Stimulated activated CD8-positive, alpha-beta memory T cell treated with anti-CD3 and anti-CD28 coated beads, Interleukin-7, amount 100 ng/mL, for 4 hours (primary cell): ENCODE data around the gene RAD51AP1.
"Not testable (repeated sequence)": the region's sequence is repeated elsewhere in the genome, so short reads cannot be mapped to it uniquely, and the experiment has no call there.

Source experiments
- DNase-seq, 2 donors: peaks; one replicate each; pipeline ENCODE4 v3.0.0-alpha.2; 2020; ENCODE audit warnings: low read depth in 2 of 2

The RAD51AP1 gene, protein sequence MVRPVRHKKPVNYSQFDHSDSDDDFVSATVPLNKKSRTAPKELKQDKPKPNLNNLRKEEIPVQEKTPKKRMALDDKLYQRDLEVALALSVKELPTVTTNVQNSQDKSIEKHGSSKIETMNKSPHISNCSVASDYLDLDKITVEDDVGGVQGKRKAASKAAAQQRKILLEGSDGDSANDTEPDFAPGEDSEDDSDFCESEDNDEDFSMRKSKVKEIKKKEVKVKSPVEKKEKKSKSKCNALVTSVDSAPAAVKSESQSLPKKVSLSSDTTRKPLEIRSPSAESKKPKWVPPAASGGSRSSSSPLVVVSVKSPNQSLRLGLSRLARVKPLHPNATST

DNA sequence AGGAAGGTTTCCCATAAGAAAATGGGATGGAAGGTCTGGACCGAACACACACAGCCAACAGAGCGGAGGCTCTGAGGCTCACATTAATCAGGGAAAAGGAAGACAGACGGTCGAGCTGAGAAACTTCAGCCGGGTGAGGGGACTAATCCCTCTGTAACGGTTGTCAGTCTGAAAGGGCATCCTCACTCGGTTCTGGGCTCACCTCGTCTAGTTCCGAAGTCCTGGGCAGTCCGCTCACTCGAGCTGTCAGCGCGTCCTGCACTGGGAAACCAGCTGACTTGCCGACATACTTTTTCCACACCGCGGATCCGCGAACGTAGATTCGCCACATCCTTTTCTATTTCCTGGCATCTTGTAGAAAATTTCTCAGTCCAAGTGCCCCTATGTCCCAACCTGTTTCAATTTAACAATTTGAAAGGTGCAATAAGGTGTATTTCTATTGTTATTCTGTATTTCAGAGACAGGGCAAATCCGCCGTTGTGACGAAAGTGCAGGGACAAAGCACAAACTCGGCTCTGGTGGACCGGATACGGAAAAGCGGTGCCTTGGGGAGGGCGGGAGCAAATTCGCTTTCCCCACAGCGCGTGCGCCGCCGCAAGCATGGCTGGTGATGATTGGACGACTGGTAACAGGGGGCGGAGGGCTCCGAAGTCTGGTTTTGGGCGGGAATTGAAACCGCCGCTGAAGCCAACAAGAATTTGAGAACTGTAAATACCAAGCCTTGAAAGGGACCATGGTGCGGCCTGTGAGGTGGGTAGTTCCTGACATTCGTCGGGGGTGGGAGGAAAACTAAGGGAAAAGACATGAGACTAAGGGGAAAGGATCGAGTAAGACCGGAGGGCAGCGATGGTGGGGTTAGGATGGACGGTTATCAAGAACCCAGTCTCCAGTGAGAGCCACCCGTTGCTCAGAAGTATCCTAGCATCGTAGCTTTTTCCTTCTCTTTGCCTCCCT, at the start of gene RAD51AP1:
Gene RAD51AP1, plus strand, starts transcription at position 684 of the 954 bp plus-strand sequence. Its CDS starts 50 bp downstream, at position 734.
- peak; percentile 92 to 94 for DNase-seq

DNA sequence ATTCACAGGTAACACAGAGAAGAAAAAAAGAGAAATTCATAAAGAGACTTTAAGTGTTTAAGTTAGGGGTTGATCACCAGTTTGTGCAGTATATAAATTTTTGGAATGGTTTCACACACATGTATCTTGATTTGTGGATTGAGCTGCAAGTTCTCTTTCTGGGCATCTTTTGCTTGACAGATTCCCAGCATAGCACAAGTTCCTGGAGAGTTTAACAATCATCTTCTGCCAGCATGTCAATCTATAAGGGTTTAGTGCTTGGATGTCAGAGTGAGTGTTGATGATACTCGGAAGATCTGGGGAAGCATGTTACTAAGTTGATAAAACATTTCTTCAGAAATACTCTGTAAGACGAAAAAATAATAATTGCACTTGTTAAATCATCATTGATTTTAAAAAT, 49.1 kb upstream of the RAD51AP1 start:
- DNase-seq: no peak

DNA sequence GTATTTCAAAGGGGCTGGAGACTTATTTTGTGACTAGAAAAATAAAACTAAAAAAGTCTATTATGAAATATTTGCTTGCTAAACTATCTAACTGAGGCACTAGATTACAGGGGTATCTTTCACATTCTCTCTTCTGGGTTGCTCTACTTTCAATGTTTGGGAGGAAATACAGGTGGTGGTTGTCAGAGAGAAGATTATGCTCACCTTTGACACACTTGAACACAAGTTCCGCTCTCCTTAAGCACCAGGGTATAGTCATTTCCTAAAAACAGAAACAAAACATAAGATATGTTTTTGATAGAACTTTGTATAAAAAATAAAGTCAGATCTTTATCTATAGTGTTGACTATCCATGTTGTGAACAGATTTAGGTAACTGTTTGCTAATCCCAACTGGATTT, 47.7 kb upstream of the RAD51AP1 start:
- no peak for DNase-seq

DNA sequence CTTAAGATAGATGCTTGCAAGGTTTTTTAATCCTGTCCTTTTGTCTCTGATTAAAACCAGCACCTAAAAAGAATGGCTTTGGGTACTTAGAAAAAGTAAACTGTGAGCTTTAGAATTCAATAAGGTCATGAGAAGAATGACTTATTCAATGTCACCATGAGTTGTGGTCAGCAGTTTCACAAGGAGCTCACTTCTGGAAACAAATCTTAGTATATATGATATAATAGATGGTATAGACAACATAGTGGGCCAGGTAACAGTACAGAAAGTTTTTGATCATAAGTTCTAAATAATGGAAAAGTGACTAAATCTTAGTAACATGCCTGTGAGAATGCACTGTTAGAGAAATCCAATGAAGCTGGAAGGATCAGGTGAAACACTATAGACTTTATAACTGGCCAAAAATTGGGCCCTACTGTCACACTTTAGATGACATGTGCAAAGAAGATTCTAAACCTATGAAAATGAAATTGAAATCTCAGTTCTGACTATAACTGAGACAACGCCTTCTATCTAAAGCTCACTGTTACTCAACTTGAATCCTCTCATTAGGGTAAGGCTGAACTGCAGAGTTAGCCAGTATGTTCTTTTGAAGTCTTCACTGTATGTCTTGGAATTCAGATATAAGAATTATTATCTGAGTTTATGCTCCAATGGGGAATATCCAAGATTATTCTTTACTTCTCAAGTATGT, 42.4 kb upstream of the RAD51AP1 start:
- no peak for DNase-seq

DNA sequence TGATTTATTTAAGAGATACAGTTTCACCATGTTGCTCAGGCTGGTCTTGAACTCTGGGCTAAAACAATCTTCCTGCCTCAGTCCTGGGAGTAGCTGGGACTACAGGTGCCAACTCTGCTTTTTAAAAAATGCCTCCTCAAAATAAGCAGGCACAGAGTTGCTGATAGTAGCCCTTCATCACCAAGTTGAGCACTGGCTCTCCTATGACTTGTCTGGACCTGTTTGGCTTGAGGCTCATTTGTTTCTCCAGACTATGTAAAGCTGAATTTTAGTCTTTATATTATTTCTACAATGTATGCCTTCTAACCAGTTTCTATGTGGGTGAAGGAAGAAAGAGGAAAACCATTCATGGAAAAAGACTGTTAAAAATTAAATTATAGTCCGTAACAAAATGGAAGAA, 39.5 kb upstream of the RAD51AP1 start:
- no peak for DNase-seq

DNA sequence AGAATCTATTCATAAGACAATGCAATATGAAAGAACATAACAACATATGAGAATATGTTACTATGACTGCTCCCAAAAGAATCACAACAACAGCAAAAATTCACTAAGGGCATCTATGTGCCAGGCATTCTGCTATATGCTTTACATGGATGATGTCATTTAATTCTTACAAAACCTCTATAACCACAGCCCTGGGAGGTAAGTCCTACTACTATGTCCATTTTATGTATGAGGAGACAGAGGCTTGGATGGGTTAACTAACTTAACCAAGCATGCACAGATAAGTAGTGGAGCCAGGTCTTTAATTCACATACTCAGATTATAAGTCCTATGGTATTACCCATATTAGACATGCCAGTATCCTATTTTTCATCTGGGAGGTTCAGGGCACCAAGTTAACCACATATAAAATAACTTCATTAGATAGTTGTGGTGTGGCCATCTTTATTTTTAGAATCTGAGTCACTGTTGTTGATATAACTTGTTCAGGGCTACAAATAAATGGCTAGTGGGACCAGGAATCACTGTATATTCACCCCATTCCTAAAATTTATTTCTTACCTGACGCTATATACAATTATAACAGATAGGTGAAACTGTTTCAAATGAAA, 33.2 kb upstream of the RAD51AP1 start:
- no peak for DNase-seq

DNA sequence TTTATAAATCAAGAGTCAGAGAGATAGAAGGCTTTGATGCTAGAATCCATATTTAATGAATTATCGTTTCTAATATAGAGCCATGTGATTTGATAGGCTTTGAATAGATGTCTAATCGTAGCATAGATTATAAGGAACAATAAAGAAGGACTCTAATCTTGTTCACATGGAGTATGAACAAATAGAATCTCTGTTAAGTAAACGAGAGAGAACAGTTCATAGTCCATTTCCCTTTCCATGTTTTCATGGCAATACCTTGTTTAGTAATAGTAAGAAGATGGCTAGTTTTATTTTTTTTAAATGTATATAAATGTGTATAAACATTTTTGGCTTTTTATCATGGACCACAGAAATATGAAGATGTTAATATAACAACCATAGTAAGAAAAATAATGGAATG, 32.3 kb upstream of the RAD51AP1 start:
- no peak for DNase-seq

DNA sequence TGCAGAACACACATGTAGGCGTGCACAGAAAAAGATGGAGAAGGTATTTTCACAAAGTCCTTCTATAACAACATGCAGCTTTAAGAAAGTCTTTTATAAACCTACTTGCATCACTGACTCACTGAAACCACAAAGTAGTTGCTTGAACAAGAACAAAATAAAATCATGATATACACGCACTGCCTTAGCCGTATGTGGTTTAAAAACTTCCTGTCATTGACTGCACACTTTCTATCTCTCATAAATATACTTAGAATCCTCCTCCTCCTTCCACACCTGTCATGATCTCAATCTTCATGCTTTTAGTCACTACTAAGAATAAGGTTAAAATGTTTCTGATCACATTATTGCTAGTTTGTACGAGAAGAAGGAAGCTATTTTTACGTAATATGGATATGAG, 31.8 kb upstream of the RAD51AP1 start:
- DNase-seq: no peak

DNA sequence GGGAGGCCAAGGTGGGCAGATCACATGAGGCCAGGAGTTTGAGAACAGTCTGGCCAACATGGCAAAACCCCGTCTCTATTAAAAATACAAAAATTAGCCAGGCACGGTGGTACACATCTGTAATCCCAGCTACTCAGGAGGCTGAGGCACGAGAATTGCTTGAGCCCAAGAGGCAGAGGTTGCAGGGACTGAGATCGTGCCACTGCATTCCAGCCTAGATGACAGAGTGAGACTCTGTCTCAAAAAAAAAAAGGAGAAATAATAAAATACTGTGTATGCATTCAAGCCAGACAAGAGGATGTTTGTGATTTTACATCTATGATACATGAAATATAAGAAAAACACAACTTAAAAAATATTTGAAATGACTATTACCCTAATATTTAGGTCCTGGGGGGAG, 30.2 kb upstream of the RAD51AP1 start:
- DNase-seq: not testable (repeated sequence)

DNA sequence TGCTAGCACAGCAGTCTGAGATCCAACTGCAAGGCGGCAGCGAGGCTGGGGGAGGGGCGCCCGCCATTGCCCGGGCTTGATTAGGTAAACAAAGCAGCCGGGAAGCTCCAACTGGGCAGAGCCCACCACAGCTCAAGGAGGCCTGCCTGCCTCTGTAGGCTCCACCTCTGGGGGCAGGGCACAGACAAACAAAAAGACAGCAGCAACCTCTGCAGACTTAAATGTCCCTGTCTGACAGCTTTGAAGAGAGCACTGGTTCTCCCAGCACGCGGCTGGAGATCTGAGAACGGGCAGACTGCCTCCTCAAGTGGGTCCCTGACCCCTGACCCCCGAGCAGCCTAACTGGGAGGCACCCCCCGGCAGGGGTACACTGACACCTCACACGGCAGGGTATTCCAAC, 29.4 kb upstream of the RAD51AP1 start:
- not testable (repeated sequence) for DNase-seq

DNA sequence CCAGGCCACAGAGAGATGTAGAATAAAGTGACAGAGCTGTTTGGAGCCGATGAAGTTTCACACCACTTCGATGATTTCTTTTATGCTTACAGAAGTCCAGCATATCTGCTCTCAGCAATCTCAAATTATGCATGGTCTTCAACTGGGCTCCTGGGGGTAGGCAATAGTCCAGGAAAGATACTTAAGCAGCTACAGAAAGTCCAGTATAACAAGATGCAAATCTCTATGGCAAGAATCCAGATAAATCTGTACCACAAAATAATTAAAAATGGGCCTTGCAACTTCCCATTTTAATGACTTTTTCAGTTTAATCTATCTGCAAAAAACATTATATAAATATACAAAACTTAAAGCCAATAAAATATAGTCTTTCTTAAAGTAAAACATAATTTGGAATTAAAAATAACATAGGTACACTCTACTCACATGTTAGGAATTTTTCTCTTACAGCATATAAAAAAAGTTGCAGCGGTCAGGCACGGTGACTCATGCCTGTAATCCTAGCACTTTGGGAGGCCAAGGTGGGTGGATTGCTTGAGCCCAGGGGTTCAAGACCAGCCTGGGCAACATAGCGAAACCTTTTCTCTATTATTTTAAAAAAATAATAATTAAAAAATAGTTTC, 20.5 kb upstream of the RAD51AP1 start:
- no peak for DNase-seq

DNA sequence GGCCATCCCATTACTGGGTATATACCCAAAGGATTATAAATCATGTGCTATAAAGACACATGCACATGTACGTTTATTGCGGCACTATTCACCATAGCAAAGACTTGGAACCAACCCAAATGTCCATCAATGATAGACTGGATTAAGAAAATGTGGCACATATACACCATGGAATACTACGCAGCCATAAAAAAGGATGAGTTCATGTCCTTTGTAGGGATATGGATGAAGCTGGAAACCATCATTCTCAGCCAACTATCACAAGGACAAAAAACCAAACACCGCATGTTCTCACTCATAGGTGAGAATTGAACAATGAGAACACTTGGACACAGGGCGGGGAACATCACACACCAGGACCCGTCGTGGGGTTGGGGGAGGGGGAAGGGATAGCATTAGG, 15.2 kb upstream of the RAD51AP1 start:
- DNase-seq: not testable (repeated sequence)

DNA sequence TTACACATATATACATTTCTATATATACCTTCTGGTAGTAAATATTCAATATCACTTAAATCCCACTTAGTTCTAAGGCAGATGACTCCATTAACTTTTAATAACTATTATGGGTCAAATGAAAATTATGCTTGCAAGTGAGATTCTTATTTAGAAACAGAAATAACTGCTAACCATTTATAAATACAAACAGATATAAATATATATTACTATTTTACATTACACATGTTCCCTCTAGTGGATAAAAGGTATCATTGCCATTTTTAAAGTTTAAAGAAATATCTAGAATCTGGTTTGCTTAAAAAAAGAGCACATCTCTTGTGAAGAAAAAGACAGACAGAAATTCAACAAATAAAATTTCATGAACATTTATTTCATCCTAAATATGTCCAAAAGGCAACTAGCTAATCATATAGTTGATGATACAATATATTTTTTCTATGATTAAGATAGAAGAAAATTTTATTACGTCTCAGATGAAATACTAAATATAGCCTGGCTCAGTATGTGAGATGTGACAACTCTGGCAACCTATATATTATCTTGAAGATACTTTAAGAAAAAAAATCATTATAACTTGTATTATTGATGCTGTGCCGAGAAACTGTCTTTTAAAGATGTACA, 11.7 kb upstream of the RAD51AP1 start:
- no peak for DNase-seq

DNA sequence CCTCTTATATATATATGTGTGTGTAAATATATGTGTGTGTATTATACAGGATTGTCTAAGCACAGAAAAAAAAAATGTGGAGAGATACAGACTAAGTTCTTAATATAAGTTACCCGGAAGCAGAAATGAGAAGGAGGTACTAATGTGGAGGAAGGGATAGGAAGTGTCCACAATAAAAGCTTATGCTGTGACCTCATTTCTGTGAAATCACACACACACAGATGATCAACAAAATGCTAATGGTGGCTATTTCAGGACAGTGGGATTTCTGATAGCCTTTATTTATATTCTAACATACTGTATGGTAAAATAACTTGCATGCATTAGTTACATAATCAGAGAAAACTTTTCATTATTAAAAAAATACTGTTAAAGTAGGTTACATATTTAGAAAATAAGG, 8.5 kb upstream of the RAD51AP1 start:
- no peak for DNase-seq

DNA sequence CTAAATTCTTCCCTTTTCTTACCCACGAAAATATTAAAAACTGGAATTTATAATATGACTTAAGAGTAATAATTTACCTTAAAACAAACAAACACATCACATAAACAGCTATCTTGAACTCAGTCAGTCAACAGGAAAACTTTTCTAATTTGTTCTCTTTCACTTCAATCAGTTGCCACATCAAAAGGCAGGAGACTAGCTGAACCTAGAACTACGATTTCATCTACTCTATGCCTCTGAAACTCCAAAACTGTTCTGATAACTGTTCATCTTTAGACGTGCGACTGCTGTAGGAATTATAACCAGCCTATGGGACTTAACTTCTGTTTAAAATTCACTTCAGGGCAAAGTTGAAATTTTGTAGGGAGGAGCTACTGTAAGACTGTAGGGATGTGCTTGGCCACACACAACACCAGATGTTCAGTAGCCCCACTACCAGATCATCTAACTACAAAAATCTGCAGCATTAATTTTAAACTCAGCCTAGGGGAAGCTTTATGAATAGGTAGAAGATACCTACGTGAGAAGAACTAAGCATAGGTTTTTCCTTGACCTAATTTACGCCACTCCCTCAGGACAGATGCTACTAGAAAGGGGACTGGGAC, 7.6 kb upstream of the RAD51AP1 start:
- DNase-seq: no peak

DNA sequence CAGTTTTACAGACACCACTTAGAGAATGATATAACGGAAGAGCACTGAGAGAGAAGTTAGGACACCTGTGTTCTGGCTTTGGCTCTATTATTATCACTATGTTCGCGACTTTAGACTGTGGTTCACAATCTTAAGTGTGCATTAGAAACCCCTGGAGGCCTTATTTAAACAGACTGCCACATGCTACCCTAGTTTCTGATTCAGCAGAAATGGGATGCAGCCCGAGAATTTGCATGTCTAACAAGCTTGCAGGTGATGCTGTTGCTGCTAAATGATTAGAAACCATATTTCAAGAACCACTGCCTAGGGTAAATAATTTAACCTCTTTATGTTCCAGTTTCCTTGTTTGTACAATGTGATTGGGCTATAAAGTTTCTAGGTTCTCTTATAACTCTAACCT, 3.6 kb upstream of the RAD51AP1 start:
- no peak for DNase-seq

DNA sequence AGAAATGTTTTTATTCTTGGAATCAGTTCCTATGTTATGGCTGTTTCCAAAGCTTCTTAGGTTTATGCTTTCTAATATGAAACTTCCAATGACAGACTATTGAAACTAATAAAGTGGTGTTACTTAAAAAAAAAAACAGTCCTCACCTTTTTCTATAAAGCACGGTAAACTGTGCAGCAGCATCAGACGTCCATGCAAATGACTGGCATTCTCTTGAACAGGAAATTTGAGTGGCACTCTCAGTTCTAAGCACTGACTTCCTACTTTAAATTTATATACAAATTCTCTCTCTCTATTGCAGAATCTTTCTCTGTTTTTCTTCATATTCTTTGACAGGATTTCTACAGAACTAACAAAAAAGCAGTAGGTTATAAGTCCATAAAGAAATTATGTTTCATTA, 2.8 kb upstream of the RAD51AP1 start:
- no peak for DNase-seq

DNA sequence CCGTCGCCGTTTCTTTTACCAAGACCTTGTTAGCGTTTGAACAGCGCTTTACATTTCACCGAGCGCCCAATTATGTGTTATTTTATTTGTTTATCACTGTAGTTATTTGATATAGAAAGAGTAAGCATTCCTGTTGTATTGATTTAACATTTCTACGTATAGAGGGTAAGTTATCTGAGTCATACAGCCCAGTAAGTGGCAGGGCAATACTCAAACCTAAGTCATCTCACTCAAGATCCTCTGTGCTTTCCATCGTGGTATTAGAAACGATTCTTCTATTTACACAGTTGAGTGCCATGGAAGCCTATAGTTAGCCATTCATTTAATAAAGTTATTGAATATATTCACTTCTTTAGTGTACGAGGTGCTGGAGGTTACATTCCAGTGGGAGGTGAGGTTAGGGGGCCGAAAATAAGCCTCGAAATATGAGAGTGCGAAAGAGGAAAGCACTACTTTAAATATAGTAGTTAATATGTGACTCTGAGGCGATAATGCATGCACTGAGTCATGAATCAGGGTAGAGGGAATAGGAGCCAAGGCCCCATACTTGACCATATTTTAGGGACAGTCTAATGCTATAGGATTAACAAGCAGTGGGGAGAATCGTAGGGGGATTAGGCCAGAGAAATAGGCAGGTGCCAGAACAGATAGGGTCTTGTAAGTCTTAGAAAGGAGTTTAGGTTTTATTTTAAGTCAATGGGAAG, 629 bp downstream of the RAD51AP1 start:
- DNase-seq: no peak

DNA sequence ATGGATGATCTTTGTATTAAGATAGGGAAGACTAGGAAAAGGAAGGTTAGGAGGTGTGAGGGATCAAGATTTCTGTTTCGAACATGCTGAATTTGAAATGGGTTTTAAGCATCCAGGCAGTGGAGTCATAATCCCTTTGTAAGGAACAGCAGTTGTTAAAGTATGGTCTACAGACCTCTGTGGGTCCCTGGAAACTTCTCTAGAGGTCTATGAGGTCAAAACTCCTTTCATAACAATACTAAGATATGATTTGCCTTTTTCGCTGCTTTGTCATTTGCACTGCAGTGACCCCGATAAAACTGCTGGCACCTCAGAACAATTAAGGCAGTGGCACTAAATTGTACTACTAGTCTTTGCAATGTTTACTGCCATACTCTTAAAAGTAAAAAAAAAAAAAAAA, 1.5 kb downstream of the RAD51AP1 start:
- no peak for DNase-seq

DNA sequence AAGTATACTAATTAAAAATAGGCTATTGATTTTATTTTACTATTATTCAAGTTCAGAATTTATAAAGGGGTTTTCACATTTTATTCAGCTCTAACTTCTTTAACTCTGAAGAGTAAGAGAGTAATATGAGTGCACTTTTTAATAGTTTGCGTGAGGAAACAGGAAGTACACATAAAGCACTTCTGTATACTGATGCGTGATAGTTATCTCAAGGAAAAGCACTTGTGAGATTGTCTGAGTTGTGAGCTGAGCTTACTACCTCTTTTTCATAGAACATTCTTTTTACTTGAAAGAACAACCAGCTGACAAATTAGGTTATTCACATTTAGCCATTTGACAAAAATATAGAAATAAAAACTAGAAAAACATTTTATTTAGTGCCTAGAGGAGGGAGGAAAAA, 1.9 kb downstream of the RAD51AP1 start:
- DNase-seq: no peak
